GM21390 (cell line): ENCODE data around the gene GMPPA.

Experiments used
- ATAC-seq: cut with Tn5 transposase; IDR thresholded peaks from one replicate; pipeline ENCODE4 v1.9.1; 2021; ENCODE audit not compliant: unreplicated experiment

GMPPA gene

DNA sequence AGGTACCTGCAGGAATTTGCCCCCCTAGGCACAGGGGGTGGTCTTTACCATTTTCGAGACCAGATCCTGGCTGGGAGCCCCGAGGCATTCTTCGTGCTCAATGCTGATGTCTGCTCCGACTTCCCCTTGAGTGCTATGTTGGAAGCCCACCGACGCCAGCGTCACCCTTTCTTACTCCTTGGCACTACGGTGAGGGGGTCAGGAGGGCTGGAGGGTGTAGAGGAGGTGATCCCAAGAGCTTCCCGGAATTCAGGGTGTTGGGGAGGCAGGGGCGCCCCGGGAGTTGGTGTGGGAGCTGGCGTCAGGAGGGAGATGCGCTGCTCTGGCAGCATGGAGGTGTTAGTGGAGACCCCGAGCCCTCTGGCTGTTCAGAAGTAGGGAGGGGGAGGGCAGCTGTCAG lies 3.2 kb downstream of the GMPPA start:
- no peak for ATAC-seq

- no peak for ATAC-seq
Observed at GRCh38 chr2:219502618-219503017, 3.9 kb downstream of the GMPPA start.

GRCh38 chr2:219505585-219505984 lies 6.9 kb downstream of the GMPPA start:
- no peak for ATAC-seq

DNA sequence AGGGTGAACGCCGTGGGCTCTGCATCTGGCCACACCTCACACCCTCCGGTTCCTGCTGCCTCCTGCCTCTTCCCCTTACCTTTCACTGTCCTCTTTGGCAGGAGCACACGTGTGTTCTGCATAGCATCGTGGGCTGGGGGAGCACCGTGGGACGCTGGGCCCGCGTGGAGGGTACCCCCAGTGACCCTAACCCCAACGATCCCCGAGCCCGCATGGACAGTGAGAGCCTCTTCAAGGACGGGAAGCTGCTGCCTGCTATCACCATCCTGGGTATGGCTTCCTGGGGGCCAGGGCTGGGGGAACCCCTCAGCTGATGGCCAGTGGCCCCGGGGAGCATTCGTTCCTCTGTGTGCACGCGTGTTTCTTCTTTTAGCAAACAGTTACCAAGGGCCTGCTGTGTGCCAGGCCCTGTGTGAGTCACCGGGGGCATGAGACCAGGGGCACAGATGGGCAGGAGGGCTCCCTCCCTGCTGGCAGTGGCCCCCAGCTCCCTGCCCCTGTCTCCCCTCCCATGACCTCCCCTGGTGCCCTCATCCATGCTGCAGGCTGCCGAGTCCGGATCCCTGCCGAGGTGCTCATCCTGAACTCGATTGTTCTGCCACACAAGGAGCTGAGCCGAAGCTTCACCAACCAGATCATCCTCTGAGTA lies 7.6 kb downstream of the GMPPA start:
- no peak for ATAC-seq

- no peak for ATAC-seq
Observed at GRCh38 chr2:219506802-219507526, 8.3 kb downstream of the GMPPA start.

- no peak for ATAC-seq
Observed at GRCh38 chr2:219507581-219508443, 9.1 kb downstream of the GMPPA start.

- no peak for ATAC-seq
Observed at GRCh38 chr2:219508444-219508734, 9.7 kb downstream of the GMPPA start.

GRCh38 chr2:219508971-219509779 lies 10.5 kb downstream of the GMPPA start:
- ATAC-seq = peak; percentile 22

DNA sequence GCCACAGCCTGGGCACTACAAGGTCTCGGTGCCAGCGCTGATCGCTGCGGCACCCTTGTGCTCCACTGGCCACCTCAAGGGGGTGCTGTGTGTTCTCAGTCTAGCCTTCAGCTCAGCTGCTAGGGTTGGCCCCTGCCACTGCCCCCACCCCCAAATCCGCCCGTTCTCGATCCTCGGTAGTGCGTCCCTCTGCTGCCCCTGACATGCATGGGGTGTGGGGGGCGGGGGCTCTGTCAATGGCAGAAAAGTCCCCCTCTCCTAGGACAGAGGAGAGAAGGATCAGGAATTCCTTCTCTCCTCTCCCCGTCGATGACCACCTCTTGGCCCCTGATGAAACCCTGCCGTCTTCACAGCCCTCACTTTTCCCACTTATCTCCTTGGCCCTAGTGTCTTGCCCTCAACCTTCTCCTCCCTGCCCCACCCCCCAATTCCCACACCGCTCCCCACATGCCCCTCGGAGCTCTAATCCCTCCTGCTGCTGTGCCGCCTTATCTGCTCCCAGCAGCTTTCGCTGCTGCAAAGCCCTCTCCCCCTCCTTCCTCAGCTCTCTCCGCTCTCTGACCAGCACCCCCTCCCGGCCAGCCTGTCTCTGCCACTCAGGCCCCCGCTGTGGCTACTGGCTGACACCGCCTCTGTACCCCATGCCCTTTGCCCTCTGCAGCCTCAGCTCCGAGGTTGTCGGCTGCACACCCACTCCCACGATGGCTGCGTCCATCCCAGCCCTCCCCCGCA lies 11.3 kb downstream of the GMPPA start:
- ATAC-seq = peak; percentile 71

GRCh38 chr2:219510512-219511135 lies 11.9 kb downstream of the GMPPA start:
- no peak for ATAC-seq

- no peak for ATAC-seq
Observed at GRCh38 chr2:219511547-219512325, 13.0 kb downstream of the GMPPA start.

GRCh38 chr2:219512524-219513216 lies 14.0 kb downstream of the GMPPA start:
- no peak for ATAC-seq

DNA sequence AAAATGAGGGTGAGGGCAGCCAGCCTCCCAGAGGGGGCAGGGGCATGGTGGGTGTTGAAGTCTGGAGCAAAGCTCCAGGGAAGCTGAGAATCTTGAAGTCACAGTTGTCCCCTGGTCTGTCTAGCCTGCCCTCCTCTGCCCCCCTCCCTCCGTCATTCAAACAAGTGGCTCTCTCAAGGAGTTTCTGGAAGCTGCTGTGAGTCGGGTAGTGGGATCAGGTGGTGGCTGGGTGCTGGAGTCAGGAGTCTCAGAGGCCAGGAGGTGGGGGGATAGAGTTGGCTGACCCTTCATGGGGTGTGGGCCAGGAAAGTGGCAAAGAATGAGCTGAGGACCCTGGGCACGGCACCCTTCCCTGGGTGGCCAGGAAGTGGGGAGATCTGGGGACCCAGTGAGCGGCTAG lies 15.1 kb downstream of the GMPPA start:
- ATAC-seq = no peak

- no peak for ATAC-seq
Observed at GRCh38 chr2:219514196-219514761, 15.6 kb downstream of the GMPPA start, which contains the start of gene ASIC4. Gene ASIC4, plus strand, starts transcription at chr2:219514482. Its CDS starts 243 bp downstream, at chr2:219514725.

DNA sequence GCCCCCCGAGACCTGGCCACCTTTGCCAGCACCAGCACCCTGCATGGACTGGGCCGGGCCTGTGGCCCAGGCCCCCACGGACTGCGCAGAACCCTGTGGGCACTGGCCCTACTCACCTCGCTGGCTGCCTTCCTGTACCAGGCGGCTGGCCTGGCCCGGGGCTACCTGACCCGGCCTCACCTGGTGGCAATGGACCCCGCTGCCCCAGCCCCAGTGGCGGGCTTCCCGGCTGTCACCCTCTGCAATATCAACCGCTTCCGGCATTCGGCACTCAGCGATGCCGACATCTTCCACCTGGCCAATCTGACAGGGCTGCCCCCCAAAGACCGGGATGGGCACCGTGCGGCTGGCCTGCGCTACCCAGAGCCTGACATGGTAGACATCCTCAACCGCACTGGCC lies 16.1 kb downstream of the GMPPA start:
- ATAC-seq = no peak

GRCh38 chr2:219515874-219516629 lies 17.4 kb downstream of the GMPPA start:
- no peak for ATAC-seq

DNA sequence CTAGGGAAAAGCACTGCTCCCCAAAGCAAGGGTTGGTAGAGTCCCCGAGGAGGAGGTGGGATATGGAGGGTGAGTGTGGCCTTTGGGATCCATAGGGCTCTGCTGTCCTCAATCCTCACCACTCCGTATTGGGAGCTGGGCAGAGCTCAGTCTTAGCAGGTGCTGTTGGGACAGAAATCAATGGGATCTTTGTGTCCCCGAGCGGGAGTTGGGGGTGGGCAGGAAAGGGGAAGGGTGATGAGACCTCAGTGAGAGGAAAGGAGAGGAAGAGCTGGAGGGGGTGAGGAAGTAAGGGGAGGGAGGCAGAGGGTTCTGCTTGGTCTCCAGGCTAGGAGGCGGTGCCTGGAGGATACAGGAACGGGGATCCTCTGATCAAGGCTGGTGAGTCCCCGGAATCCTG lies 18.2 kb downstream of the GMPPA start:
- ATAC-seq = no peak
